IPS-NIHi7 (cell line): Measurements from ENCODE around the gene SLC9C1.

ENCODE experiments used
- DNase-seq: peaks from one replicate; pipeline ENCODE4 v3.0.0; 2012; ENCODE audit warnings: mixed read lengths; ENCODE audit errors: extremely low spot score

Gene SLC9C1

DNA sequence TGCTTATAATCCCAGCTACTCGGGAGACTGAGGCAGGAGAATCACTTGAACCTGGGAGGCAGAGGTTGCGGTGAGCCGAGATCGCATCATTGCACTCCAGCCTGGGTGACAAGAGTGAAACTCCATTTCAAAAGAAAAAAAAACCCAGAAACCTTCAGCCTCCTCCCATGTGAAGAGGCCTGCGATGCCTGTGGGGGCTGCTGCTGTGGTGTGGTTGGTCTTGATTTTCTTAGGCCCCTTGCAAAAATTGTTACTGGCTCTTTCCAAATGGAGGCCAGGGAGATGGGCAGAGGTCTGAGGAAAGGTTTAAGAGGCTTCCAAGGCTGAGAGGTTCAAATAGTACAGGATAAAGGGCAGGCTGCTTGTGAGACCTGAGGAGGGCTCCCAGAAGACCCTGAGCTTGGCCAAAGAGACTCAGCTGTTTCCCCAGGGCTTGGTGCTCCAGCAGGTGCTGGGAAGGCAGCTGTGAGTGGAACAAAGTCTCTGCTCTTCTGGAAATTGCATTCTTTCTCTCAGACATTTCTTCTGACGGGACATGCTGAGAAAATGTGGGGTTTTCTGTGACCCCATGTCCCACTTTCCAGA is 179.3 kb downstream of the SLC9C1 start:
- no peak for DNase-seq

DNA sequence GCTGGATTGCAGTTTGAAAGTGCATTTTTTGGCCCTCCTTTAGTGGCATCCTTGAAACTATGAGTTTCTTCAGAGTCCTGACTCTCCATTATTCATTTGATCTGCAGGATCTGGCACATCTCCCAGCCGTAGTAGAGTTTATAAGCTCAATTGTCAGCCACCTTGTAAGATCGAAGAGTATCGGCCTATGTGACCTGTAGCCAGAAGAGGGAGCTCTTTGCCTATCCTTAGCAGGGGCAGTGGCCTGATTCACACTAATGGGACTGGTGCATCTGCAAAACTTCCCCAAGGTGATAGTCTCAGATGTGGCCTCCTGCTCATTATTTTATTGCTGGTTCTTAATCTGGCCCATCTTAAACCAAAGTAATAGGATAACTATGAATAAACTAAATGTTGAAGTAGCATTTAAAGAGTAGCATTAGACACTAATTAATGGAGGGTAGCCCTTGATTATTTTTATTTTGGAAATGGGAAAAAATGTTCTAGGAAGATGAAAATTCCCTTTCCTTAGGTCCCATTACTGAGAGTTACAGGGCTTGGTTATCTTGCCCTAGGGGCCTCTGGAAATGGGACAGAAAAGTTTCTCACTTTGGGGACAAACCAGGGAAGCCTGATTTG is 182.1 kb downstream of the SLC9C1 start:
- DNase-seq = peak; percentile 85

GRCh38 chr3:112109322-112109721 is 184.7 kb downstream of the SLC9C1 start:
- DNase-seq = no peak

GRCh38 chr3:112104774-112105173 is 189.2 kb downstream of the SLC9C1 start:
- DNase-seq = no peak

DNA sequence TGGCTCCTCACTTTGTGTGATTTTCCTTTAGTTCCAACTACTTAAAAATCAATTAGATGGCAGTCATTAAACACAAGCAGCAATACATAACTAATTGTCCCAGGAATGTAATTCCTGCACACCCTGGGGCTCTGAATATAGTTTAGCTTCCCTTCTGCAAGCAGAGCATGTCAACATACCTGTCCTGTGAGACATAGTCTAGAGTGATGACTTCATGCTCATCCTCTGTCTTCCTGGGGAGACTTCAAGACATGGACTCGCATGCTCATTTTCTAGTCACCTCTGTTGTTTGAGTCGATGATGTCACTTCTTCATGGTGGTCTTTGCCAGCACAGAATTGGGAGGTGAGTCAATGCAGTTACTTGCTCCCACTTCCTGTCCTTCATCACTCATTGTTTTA is 192.1 kb downstream of the SLC9C1 start:
- no peak for DNase-seq

GRCh38 chr3:112097378-112097777 is 196.6 kb downstream of the SLC9C1 start:
- no peak for DNase-seq

DNA sequence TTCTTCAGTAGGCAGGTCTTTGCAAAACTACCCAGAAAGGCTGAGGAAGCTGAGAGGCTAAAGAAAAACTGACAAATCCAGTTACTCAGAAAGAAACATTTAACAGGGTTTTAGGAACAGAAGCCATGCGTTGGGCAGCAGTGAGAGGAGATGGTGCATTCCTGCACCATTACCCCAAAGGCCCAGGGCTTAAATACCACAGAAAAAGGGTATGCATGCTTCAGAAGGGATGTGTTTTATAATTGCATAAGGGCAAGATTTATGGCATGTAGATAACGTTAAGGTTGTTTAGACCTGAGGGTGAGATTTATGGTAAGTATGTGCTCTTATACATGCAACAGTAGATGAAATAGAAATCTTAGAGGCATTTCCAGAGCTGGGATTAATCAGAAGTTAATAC is 197.8 kb downstream of the SLC9C1 start:
- DNase-seq = no peak

DNA sequence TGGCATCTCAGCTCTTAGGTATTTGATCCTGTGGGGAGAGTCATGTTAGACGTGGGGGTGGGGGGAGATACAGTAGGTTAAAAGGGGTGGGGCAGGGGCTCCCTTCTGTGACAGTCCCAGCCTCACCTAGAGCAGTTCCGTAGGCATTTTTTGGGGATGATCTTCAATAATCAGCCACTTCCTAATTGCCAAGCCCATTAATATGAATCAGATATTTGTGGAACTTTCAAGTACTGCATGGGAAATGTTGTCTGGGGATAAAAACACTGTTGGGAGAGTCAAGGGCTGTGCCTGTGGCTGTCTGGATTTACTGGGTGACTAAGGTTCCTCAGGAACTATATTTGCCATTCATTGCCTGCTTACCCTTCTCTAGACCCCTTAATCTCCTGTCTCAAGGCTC is 198.3 kb downstream of the SLC9C1 start:
- DNase-seq = no peak

DNA sequence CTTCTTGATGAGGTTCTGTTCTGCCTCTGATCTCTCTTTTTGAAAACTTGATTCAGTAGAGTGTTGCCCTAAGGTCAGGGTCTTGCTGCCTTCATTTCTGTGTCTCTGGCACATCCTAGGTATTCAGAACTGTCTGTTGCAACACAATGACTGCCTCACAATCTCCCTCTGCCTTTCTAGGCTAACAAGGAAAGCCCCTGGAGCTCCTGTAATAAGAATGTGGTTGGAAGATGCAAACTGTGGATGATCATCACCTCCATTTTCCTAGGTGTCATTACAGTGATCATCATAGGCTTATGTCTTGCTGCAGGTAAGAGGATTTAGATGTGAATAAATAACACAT is 200.9 kb downstream of the SLC9C1 start:
- no peak for DNase-seq

DNA sequence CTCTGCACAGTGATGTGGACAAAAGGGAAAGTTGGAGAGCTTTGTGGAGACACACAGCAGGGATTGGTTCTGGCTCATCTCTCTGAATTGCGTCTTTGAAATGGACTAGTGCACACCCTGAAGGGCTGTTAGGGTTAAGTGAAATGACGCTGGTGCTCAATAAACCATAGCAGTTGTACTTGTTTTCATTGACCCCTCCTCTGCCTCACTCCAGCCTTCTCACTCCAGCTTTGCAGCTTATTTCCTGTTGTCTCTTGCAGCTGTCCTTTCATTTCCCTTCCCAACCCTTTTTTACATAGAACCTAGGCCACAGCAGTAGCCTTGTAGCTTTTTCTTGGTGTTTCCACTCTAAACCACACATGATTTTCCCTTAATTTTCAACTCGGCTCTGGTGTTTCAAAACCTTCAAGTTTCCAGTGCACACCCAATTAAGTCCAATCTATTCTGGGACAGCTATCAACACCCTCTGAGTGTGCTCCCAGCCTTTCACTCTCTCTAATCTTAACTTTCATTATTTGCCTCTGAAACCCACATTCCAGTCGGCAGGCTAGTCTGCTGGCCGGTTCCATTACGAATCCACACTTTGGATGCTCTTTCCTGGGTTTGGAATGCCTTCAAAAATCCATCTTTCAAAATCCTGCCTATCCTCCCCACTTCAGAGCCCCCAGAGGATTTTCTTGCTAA is 201.4 kb downstream of the SLC9C1 start:
- DNase-seq = peak; percentile 29

DNA sequence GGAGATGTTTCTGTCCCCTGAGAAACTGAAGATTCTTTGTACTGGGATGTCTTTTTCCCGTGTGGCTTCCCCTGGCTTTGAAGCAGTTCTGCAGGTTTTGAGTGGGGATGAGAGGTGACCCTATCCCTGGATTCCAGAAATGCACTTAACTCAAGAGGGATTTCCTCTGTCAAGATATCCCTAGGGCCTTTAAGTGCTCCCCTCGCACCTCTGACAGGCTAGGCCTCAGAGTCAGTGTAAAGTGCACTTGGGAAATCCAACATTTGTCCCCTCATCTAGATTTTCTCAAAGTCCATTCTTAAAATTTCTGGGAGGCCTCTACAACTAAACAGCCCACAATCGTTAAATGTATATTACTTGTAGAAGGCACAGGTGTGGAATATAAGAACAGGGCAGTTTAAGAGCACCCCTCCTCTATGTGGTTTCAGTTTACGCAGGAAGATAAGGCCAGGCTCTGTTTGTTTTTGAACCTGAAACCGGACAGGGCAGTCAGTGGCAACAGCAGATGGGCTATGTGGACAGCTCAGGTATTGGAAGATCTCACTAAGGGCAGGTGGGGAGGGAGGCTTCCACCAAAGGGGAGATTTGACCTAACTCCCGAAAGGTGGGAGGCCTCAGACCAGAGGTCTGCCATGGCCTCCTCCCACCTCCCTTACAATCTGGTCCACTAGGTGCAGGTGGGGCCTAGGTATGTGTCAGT is 203.0 kb downstream of the SLC9C1 start:
- DNase-seq = no peak
